NCI-H524 (cell line): Measurements from ENCODE around the gene NTM.

Experiments
- DNase-seq, 2 experiments: peaks; one replicate each; lab custom pipeline; 2025; lab: John Stamatoyannopoulos, UW

NTM gene

DNA sequence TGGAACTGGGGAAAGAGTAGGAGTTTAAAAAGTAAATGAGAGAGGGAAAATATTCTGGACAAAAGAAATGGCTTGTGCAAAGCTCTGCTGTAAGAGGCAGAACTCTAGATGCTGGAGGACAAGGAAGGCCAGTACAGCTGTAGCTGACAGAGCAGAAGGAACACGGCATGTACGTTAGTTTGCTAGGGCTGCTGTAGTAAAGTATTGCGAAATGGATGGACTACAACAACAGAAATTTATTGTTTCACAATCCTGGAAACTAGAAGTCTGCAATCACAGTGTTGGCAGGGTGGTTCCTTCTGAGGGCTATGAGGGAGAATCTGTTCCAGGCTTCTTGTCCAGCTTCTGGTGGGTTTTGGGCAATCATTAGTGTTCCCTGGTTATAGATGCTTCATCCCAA is 454.4 kb downstream of the NTM start:
- no peak for DNase-seq

GRCh38 chr11:131827430-131827829 is 457.0 kb downstream of the NTM start:
- no peak for DNase-seq

- DNase-seq, result no peak
Observed at GRCh38 chr11:131829725-131830124, 459.3 kb downstream of the NTM start.

DNA sequence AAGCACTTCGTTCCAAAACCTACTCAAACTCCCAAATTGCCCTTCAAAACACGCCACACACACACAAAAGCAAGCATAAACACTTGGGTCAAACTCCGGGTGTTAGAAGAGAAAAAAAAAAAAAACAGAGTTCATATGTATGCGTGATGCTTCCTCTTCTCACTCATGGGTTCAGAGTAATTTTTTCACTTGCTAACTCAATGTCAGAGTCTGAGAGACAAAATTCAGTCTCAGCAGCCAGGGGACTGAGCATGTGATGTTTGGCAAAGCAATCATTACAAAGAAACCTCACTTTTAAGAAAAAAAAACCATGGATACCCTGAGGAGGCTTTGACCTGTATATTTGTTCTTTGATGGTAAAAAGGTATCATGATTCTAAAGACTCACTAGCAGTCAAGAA is 461.7 kb downstream of the NTM start:
- DNase-seq, result no peak

- no peak for DNase-seq
Observed at GRCh38 chr11:131833366-131833765, 463.0 kb downstream of the NTM start.

DNA sequence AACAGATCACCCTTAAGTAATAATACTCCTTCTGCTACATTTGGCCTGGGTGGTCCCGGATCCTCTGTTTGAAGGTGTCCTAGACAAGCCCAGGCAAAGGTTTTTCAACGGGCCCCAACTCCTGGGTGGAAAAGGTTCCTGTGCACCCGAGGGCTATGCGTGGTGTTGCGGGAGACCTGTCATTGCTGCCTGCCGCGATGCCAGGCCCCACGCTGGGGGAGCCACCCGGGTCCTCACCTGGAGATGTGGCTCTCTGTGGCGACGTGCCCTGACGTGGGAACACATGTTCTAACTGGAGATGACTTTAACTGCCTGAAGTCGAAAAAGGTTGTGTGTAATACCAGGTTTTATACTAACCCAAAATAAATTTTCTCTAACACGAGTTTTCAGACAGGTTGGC is 467.1 kb downstream of the NTM start:
- no peak for DNase-seq

- DNase-seq, result no peak
Observed at GRCh38 chr11:131838016-131838415, 467.6 kb downstream of the NTM start.

DNA sequence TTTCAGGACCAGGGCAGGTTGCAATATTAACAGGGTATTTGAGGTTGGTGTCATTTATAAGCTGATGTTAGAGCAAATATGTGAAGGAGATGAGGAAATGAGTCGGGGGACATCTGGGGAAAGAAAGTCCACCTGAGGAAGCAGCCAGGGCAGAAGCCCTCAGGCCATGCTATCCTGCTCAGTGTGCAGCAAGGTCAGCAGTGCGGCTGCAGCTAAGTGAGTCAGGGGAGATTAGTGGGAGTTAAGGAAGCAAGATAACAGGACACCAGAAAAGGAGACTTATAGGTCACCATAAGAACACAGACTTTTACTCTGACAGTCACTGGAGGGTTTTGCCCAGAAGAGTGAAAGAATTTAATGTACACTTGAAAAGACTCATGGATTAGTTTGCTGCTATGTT is 468.9 kb downstream of the NTM start:
- DNase-seq, result no peak

GRCh38 chr11:131840545-131840944 is 470.1 kb downstream of the NTM start:
- no peak for DNase-seq

- DNase-seq, result no peak
Observed at GRCh38 chr11:131841028-131841427, 470.6 kb downstream of the NTM start.

- no peak for DNase-seq
Observed at GRCh38 chr11:131841925-131842635, 471.7 kb downstream of the NTM start.

DNA sequence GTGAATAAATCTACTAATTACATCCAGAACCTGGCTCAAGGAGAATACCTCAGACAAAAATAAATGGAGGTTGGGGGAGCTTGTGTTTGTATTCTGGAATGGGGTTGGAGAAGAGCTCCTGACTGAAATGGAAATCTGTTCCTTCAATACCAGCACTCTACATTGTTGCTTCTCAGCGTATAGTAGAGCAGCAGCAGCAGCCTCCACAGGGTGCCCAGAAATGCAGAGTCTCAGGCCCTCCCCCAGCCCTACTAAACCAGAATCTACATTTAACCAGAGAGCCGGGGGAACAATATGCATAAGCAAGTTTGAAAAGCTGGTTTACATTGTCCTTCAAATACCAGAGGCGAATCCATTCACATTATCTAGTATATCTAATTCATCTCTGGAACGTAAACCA is 474.8 kb downstream of the NTM start:
- no peak for DNase-seq

GRCh38 chr11:131849485-131849884 is 479.1 kb downstream of the NTM start:
- no peak for DNase-seq

DNA sequence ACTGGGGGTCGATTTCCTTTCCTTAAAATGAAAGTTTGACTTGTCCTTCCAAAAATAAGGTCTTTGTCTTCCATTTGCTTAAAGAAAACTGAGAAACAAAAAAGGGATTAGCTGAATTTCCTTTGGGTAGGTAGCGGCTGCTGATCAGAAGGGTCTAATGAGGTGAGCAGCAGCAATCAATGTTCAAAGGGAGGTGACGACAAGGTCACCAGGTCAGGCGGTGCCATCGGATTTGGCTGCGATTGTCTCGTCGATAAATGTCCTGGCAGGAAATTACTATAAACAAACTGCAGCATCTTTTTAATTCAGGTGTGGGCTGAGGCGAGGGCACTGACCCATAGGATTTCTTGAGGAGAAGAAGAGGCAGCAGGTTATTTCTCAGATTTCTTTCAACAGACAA is 480.1 kb downstream of the NTM start:
- no peak for DNase-seq

DNA sequence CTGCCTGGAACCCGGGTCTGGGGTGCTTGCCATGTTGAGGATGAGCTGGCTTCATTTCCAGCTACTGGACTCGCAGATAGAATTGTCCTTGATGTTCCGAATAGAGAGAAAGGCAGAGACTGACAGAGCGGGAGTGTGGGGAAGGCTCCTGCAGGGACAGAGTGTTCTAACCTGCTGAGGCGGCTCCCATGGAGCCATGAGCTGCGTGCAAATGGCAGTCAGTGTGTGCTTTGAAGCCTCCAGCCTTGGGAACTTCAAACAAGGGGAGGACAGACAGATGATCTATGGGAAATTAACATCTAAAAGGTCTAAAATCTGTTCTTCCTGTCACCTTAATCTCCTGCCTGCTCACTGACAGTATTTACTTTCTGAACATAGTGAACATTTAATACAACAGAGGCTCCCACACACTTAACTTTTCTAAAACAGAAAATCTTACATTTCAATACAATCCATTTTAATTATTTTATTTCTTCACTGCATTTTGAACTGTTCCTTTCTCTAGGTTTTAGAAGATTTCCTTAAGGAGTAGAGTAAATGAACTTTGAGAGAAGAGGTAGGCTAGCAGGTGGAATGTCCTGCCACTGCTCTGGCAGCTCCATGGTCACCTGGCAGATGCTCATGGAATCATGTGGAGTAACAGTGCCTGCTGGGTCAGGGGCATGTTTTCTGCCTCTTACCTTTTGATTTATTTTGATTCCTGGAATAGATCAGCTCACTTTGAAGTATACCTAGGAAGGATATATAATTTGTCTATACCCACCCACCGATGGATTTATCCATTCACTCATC is 481.7 kb downstream of the NTM start:
- DNase-seq, result no peak

DNA sequence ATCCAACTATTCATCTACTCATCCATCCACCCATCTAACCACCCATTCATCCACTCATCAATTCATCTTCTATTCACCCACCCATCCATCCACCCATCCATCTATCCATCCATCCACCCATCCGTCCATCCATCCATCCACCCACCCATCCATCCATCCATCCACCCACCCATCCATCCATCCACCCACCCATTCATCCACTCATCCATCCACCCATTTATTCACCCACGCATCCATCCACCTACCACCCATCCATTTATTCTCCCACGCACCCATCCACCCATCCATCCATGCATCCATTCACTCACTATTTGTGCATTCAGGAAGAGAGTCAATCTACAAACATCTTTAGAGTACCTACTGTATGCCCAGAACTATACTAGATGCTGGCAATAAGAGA is 482.3 kb downstream of the NTM start:
- no peak for DNase-seq

DNA sequence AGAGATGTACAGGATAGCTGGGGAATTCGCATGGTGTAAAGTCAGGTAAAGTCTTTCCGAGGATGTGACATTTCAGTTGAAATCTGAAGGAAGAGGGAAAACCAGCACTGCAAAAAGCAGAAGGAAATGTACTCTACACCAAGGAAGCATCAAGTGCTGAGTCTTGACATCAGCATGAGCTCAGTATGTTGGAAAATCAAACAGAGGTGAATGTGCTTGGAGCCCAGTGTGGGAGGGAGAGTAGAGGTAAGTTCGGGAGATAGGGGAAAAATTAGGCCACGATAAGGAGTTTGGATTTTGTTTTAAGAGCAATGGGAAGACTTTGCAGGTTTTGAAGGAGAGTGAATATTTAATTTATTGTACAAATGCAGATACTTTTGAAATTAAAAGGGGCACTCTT is 484.0 kb downstream of the NTM start:
- DNase-seq, result no peak

DNA sequence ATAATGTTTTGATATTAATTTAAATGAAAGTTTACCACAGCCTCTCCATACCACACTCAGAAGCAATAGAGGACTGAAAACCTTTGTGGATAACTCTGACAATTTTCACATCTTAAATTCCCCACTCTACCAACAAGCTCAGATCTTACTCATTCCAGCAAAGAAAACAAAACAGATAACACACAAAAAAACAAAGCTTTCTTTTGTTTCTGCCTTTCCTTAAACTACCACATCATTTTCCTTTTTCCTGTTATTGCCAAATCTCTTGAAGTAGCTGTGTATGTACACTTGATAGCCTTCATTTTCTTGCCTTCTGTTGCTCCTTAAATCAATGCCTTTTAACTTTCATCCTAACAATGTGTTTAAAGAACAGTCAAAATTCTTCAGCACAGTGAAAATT is 484.9 kb downstream of the NTM start:
- no peak for DNase-seq

DNA sequence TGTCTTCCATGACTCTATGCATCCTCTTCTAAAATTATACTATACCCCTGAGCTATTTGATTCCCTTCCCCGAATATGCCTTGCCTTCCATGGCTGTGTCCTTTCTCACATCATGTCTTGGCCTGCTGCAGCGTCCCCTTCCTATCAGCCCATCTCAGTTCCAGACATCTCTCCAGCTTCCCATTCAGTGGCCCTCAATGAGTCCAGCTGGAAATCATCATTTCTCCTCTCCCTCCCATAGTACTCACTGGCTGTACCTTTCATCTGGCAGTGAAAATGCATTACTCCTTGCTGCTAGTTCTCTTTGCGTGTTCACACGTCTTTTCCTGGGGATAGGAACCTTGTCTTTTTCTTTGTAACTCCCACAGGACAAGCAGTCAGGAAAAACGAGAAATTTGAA is 486.8 kb downstream of the NTM start:
- no peak for DNase-seq

- peak in 1 of 2 experiments; percentile 13 for DNase-seq
Observed at GRCh38 chr11:131858505-131858904, 488.1 kb downstream of the NTM start.

DNA sequence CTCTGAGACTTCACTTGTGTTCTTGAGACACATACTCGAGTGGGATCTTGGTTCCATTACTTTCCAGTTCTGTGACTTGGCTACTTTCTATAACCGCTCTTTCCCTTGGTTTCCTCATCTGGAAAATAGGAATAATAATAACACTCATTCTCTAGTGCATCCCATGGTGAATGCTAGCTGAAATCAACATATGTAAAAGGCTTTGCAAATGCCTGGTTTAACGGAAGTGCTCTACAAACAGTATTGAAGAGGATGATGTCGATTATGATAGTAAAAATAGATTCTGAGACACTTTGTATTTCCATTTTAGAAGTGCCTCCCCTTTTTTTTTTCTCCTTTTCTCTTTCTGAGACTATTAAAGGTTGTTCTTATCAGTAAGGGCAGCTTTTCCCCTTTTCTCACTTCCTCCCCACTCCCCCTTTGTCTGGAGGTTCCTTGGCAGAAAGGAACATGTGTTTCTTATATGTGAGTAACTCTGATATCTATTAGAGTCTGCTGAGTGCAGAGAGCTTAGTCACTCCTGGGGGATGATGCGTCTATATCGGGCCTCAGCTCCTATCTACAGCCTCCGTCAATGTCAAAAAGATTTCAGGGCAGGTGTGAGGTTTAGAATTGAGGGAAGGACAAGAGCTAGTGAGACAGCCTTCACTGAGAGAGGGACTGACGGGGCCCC is 489.3 kb downstream of the NTM start:
- DNase-seq, result no peak

GRCh38 chr11:131864228-131864627 is 493.8 kb downstream of the NTM start:
- no peak for DNase-seq

- DNase-seq, result no peak
Observed at GRCh38 chr11:131865860-131866259, 495.4 kb downstream of the NTM start.
